A549 treated with GW870086 at 1 μM for 4 hours (cell line): ENCODE data around the gene MEX3D. TPM values are rescaled to one million over a fixed set of nuclear protein-coding genes. Genes with fewer than 3 reads are reported as not detected.

Source experiments
- total RNA-seq: library from RNA; stranded (reverse); fragments of 200-300 nt; extraction: Qiagen RNA extraction; gene quantifications from 5 replicates; pipeline ENCODE4 v1.2.3, GENCODE V29; 2022; ENCODE audit warnings: low read depth

MEX3D gene
- total RNA-seq: 6.5 to 10.3 TPM (median 10.0 TPM) in 5 replicates

GRCh38 chr19:1568320-1569019 lies at the start of gene MEX3D:
TSS of gene MEX3D (minus strand) at chr19:1568325. CDS start at chr19:1568058, 267 bp downstream.

GRCh38 chr19:1605236-1606137 lies 37.4 kb upstream of the MEX3D start, which contains the start of gene UQCR11:
TSS of gene UQCR11 (minus strand) at chr19:1605462. CDS start at chr19:1605409, 53 bp downstream.

GRCh38 chr19:1592755-1593500 lies 24.8 kb upstream of the MEX3D start, which contains the start of gene MBD3:
TSS of gene MBD3 (minus strand) at chr19:1592865. CDS start at chr19:1592631, 234 bp downstream.

GRCh38 chr19:1523412-1524286 lies 44.5 kb downstream of the MEX3D start, which contains the start of gene PLK5:
TSS of gene PLK5 (plus strand) at chr19:1524077. CDS start at chr19:1526997, 2,920 bp downstream.

GRCh38 chr19:1512671-1513498 lies 55.2 kb downstream of the MEX3D start, which contains the start of gene ADAMTSL5:
TSS of gene ADAMTSL5 (minus strand) at chr19:1513019. CDS start at chr19:1510943, 2,076 bp downstream.

Other genes starting within 250 kb of the MEX3D start
- 66.2 to 78.7 TPM (median 77.7 TPM) in 5 replicates for gene NDUFS7, start 184.4 kb downstream of the MEX3D start, total RNA-seq
- 30.9 to 45.1 TPM (median 41.7 TPM) in 5 replicates for gene GAMT, start 166.8 kb downstream of the MEX3D start, total RNA-seq
- gene DAZAP1, start 160.7 kb downstream of the MEX3D start, total RNA-seq: 77.1 to 108 TPM (median 103 TPM) in 5 replicates
- gene RPS15, start 129.9 kb downstream of the MEX3D start, total RNA-seq: 1,763 to 2,099 TPM (median 1,850 TPM) in 5 replicates
- 1.1 to 2.3 TPM (median 2.0 TPM) in 5 replicates for gene APC2, start 118.2 kb downstream of the MEX3D start, total RNA-seq
- gene C19orf25, start 89.1 kb downstream of the MEX3D start, total RNA-seq: 10.7 to 19.4 TPM (median 16.7 TPM) in 5 replicates
- gene PCSK4, start 78.0 kb downstream of the MEX3D start, total RNA-seq: 0.42 to 1.9 TPM (median 1.0 TPM) in 5 replicates
- gene REEP6, start 77.1 kb downstream of the MEX3D start, total RNA-seq: 4.3 to 6.8 TPM (median 4.4 TPM) in 5 replicates
- gene ADAMTSL5, start 55.3 kb downstream of the MEX3D start, total RNA-seq: 2.9 to 4.5 TPM (median 3.4 TPM) in 5 replicates
- gene PLK5, start 44.2 kb downstream of the MEX3D start, total RNA-seq: not detected in 5 replicates
- gene MBD3, start 24.5 kb upstream of the MEX3D start, total RNA-seq: 31.2 to 53.0 TPM (median 45.3 TPM) in 5 replicates
- gene UQCR11, start 37.1 kb upstream of the MEX3D start, total RNA-seq: 105 to 212 TPM (median 178 TPM) in 5 replicates
- 49.4 to 71.5 TPM (median 58.6 TPM) in 5 replicates for gene TCF3, start 84.3 kb upstream of the MEX3D start, total RNA-seq
- not detected in 5 replicates for gene ONECUT3, start 185.2 kb upstream of the MEX3D start, total RNA-seq
- 1.9 to 3.6 TPM (median 3.0 TPM) in 5 replicates for gene ATP8B3, start 244.0 kb upstream of the MEX3D start, total RNA-seq